Superior temporal gyrus (tissue), 1 donor: Measurements from ENCODE around the gene RGMA.

ENCODE experiments used
- DNase-seq: peaks from one replicate; pipeline ENCODE4 v3.0.0-alpha.2; 2016; ENCODE audit errors: extremely low spot score

The RGMA gene, protein sequence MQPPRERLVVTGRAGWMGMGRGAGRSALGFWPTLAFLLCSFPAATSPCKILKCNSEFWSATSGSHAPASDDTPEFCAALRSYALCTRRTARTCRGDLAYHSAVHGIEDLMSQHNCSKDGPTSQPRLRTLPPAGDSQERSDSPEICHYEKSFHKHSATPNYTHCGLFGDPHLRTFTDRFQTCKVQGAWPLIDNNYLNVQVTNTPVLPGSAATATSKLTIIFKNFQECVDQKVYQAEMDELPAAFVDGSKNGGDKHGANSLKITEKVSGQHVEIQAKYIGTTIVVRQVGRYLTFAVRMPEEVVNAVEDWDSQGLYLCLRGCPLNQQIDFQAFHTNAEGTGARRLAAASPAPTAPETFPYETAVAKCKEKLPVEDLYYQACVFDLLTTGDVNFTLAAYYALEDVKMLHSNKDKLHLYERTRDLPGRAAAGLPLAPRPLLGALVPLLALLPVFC

DNA sequence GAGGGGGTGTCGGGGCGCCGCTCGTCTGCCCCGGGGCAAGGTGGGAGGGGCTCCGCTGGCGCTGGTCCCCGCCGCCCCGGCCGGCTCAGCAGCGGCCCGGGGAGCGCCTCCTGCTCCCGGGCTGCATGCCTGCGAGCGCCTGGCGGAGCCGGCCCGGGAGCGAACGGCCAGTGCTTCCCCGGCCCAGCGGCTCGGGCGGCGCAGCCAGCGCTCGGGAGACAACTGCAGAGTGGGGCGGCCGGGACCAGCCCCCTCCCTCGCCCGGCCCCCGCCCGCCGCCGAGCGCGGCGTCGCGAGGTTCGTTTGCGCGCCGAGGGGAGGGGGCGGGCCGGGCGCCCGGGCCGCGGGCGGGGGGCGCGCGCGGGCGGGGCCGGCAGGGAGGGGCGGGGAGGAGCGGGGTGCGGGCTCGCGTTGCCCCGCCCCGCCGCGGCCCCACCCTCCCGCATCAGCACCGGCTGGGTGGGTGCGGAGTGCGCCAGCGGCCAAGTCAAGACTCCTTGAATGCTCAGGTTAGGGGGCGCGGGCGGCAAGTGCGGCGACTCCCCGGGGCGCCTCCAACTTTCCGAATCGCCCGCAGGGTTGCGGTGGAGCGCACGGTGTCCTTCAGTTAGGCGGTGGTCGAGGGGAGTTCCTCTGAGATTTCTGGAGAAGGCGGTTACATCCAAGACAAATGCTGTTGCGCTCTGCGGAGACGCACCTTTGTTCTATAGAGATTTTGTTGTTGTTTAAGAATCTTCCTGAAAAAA is at the start of gene RGMA:
Gene RGMA, minus strand, starts transcription at position 231 of the 746 bp plus-strand sequence. CDS start 279 bp downstream, outside the sequence.
- peak; percentile 24 for DNase-seq

DNA sequence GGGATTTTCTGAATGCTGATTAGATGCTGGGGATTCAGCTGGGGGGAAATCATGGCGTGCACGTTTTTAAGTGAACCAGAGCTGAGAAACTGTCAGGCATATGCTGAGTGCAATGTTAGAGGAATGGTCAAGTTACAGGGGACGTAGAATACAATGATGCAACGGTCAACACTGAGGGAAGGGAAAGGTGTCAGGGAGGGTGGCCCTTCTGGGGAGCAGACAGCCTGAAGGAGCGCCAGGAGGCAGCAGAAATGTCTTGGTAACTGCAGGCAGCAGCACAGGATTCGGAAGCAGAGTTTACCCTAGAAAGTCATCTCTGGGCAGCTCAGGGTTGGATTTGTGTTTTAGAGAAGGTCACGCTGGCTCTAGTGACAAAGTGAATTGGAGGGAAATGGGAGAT is 47.6 kb upstream of the RGMA start:
- no peak for DNase-seq

DNA sequence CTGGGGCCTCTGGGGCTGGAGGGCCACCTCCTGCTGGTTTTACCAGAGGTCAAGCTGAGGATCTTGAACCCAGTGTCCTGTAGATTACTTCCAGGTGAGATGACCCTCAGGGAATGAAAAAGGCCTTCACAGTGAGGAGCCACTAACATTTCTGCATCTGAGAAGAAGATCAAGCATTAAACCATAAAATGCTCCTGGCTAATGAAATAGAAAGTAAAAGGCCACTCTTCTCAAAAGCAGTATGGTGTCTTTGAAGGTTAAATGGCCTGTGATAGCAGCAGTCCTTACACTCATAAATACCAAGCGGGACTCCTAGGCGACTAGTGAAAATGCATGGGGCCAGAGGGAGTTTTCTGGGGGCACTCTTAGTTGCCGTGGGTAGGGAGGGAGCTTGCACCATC is 47.0 kb upstream of the RGMA start:
- no peak for DNase-seq

DNA sequence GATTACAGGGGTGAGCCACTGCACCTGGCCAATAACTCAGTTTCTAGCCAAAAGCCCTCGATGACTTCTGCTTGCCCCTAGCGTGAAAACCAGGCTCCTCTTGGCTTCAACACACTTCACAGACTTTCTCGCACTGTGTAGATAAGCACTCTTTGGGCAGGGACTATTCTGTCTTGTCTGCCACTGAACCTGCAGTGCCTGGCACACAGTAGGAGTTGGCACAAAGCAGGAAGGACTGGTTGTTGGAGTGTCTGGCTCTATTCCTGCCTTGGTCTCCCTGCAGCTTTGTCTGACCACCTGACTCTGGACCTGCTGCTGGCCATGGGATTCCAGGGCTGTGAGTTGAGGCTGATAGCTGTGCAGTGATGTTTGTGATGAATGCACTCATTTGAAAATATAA is 46.4 kb upstream of the RGMA start:
- DNase-seq: no peak

DNA sequence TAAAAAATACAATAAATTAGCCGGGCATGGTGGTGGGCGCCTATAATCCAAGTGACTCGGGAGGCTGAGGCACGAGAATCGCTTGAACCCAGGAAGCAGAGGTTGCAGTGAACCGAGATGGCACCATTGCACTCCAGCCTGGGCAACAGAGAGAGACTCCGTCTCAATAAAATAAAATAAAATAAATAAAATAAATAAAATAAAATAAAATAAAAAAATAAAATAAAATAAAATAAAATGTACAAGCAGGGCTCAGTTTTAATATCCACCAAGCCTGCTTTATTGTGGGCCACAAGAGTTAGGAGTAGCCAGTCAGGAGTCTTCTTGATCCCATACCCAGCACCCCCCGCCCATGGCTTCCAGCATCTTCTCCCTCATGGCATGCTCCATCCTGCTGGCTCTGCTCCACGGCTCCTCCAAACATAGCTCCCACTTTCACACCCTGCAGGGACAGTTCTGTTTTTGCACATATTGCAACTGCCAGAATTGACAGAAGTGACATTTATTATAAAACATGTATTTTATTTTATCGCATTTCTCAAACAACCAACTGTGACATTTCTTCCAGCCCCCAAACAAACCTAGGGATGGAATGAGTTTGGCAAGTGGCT is 42.6 kb upstream of the RGMA start:
- no peak for DNase-seq

DNA sequence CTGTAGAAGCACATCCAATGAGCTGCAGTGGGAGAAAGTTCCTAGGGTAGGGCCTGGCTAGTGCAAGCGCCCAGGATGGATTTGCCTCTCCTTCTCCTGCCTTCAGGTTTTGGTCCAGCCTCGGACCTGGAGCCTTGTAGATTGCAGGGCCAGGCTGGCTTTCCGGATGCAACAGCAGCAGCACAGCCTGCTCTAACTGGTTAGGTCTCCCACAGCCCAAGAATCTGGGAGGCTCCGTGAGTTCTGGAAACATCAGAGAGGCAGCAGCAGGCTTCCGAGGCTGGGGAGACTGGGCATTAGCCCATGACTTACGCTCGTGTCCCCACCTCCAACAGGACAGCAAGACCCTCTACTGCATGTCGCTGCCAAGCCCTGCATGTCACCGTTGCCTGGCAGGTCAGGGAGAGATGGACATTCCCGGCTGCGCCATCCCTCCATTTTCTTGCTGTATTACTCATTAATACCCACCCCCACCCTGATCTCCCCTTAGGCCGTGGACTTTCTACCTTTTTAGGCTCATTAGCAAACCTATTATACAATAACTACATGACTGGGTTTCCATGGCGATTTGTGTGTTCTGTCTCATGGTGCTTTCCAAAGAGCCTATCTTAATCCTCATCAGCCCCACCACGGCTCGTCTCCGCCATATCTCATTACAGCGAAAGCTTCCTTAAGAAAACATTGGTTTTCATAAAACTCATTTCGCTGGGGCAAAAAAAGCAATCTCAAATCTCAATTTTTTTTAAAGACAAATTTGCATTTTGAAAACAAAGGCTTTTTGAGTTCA is 40.9 kb upstream of the RGMA start:
- DNase-seq: no peak

DNA sequence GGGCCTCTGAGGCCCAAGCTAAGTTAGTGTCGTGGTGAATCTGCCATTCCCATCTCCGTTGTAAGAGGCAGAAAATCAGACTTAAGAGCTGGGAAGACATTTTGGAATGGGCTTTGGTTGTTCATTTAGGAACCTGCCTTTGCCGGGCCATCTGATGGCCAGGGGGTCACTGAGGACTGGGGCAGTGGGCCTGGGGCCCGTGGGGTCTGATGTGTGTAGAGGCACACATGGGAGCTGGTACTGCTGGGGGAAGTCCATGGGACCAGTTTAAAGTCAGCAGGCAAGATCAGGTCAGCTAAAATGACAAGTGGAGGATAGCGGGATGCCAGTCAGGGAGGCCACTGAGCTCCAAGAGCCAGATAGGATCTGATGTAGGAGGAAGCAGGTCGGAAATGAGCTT is 38.3 kb upstream of the RGMA start:
- no peak for DNase-seq

DNA sequence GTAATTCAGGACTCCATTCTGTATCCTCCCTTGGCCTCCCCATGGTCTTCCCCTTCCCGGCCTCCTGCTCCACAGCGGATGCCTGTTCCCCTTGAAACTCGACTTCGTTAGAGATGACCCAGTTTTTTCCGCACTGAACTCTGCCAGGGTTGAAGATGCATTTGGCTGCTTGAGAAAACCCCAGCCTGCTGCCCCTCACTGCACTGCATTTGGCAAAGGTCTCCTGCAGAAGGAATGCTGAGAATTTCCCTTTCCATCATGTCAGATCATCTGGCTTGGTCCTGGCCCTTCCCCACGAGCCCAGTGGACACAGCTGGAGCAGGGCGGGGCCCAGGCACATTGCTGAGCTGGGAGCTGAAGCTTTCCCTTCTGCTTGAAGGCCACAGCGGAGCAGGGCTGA is 37.6 kb upstream of the RGMA start:
- DNase-seq: no peak

DNA sequence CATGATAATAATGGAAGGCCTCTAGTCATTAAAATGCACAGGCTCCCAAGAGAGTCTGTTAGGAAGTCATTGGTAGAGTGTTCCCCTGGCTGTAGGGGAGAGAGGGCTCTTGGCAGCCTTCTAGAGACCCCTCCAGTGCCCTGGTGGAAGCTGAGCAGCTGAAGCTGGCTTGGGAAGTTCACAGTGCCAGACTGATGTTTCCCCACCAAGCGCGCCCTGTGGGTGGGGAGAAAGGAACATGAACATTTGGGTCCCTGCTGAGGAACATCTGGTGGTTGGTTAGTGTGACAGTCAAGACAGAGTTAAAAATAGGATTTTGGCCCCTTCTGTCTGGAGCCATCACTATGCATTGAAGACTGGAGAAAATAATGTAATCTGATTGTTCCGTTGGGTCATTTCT is 37.1 kb upstream of the RGMA start:
- DNase-seq: no peak

DNA sequence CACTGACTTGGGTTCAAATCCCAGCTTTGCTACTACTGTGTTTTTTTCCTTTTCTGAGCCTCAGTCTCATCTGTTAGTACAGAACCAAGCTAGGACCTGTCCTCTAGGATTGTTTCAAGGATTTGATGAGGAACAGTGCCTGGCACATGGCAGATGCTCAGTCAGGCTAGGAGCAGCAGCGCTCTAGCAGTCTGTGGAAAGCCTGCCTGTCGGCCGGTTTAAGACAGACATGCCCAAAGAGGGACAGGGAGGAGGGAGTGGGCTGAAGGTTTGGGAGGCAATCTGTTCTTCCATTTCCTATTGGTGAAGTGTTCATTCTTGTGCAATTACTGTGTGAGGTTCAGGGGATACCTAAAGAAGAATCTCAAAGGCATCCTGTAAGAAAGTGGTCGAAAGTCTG is 35.1 kb upstream of the RGMA start:
- DNase-seq: no peak

DNA sequence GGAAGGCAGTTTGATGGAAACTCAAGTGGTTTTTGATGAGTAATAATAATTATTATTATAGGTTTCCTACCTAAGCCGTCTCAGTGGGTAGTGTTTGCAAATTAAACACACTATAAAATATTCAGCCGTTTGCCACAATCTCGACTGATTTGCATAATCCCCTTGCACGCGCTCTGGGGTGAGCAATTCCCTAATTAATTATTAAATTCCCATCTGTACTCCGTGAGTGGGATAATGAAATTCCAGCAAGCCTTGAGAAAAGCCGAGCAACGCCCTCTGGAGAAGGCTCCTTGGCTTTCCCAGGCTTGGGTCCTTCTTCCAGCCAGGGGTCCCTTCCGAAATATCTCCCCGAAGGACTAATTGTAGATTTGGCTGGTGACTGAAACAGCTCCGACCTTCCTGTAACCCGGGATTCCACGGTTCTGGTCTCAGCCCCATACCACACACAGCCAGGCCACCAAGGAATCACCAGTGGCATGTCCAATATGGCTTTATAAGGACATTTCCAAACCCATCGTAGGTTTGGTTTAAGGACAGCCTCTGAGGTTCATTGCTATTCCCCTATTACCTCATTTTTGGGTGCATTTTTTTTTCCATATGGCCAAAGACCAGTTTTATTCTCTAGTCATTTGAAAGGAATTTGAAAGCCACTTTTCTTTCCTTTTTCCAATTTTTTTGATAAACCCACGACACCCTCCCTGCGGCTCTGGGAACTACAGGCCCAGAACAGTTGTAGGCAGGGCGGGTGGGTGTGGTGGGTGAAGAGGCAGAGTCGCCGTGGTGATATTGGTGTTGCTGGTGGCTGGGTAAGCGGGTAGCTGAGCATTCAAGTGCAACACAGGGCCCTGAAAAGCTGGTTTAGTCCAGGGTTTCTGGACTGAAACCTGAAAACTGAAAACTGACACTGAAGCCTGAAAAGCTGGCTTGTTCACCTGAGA is 33.2 kb upstream of the RGMA start:
- no peak for DNase-seq

DNA sequence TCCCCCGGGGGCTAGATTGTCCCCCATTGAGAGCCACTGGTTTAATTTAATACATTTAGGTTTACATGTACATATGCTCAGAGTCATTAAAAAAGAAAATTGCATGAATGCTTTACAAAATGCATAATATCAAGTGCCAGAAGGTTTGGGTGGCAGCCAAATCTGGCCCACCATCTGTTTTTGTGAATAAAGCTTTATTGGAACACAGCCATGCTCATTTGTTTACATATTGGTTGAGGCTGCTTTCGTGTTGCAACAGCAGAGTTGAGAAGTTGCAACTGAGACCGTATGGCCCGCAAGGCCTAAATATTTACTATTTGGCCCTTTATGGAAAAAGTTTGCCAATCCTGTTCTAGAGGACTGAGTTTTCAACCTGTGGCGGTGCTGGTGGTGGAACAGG is 32.1 kb upstream of the RGMA start:
- no peak for DNase-seq

DNA sequence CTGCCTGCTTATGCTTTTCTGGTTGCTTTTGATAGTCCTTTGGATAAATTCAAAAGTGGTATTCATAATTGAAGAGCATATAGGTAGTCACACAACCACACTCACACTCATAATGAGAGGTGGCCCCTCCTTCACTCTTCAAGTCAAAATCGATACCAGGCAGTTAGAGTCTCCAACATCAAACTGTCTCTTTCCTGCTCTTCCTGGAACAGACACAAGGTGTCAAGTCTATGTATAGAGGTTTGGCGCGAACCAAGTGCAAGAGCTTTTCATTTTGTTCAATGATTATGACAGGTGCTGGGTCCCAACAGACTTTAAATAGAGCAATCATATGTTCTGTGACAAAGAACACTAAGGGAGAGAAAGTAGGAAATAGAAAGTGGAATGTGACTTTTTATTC is 29.9 kb upstream of the RGMA start:
- peak; percentile 17 for DNase-seq

DNA sequence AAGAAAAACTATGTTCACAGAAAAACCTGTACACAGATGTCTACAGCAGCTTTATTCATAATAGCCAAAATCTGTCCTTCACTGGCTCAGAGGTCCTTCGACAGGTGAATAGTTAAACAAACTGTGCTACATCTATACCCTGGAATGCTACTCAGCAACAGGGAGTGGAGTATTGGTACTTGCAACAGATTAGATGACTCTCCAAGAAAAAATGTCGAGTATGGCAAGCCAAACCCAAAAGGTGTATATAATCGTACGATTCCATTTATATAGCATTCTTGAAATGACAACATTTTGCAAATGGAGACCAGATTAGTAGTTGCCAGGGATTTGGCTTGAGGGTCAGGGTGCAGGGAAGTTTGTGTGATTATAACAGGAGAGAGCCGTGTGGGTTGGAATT is 22.4 kb upstream of the RGMA start:
- no peak for DNase-seq

DNA sequence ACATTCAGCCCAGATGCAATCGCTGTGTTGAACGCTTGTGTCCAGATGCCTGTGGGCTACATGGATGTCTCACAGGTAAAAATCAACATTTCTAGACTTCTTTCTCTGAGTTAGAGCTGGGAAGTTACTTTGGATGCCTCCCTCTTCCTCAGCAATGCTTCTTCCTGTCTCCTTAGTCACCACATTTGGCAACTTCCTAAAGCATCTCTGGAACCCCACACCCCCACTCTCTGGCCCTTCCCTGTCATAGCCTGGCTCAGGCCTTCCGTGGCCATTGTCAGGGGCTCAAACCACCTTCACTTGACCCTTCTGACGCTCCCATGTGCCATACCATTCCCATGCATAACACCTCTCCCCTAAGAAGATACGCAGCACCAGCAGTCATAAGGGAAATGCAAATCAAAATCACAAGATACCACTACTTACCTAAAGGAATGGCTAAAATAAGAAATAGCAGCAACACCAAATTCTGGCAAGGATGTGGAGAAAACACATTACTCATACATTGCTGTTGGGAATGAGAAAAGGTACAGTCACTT is 21.6 kb upstream of the RGMA start:
- DNase-seq: peak; percentile 40

DNA sequence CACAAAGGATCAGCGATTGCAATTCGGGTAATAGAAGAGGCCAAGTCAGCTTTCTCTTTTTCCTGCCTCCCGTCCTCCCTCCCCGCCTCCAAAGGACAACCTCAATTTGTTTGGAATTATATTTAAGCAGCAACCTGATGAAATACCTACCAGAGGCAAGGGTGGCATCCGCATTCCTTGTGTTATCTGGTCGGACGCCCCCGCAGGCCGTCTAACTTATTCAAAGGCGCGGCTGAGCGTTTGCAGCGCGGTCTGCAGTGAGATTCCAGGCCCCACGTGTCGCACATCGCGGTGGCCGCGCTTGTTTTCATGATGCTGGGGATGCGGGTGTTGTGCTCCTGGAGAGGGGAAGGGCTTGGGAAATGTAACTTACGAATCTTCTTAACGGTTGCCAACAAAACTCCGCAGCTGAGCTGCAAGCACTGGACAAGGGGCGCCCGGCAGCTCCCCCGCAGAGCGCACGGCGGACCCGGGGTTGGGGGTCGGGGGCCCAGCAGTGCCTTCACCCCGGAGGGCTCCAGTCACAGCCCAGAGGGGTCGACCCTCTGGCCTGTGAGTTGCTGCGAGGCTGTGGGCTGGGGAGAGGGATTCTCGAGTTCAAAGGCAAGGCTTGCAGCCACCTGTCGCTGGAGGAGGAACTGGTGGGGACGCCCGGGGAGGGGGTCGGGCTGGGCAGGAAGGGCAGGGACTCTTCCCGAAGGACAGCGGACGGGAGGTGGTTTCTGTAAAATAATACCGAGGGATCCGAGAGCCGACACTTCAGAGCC is 20.5 kb upstream of the RGMA start:
- DNase-seq: no peak

DNA sequence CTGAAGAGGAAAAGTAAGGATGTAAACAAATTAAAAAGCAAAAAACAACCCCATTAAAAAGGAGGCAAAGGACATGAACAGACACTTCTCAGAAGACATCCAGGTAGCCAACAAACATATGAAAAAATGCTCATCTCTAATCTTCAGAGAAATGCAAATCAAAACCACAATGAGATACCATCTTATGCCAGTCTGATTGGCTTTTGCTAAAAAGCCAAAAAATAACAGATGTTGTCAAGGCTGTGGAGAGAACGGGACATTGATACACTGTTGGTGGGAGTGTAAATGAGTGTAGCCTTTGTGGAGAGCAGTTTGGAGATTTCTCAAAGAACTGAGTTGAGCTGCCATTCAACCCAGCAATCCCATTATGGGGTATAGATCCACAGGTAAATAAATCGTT is 18.6 kb upstream of the RGMA start:
- no peak for DNase-seq

DNA sequence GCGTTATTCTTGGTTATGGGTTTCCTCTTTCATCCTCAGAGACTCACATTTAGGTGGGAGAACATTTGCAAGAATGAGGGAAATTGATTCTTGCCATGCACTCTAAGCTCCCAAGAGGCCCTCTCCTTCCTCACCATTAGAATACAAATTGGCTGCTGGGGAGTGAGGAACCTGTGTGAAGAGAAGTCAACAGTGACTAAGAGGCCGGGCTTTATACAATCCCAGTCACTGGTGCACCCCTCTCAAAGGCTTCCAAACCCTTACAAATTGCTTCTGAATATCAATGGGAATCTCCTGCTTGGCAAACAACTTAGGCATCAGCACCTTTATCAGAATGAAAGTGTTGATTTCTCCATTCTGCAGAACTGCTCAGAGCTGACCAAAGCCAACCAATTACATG is 16.5 kb upstream of the RGMA start:
- DNase-seq: no peak

DNA sequence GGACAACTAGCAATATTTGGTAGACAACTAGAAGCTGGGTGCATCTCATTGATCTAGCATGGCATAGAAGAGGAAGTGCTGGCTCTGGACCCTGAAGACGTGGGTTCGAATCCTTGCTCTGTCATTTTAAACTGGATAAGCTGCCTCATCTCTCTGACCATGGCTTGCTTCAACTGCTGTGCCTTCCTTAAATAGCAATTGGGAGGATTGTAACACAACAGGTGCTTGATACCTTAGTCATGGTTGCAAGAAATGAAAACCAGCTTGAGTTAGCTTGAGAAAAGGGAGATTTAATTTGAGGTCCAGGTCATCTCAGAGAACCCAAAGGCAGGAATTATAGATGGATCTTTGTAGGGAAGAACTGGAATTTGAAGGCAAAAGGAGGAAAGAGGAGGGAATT is 14.8 kb upstream of the RGMA start:
- DNase-seq: no peak

DNA sequence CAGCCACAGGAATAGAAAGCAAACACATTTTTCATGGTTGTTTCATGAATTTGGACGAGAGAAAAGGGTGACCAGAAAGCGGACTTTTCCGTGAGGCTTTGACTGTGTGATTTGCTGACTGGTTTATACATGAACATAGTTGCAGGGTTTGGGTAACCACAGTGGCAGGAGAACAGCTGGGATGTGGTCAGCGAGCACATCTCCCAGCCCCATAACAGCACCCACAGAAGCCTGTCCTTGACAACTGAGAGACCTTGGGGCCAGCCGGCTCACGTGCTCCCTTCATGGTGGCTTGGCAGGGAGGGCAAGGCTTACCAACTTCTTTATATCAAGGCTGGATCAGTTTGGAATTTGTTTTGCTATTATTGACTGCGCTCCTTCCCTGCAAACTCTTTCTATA is 13.2 kb upstream of the RGMA start:
- DNase-seq: no peak
